ENCODE measurements around the gene RTKN2.

Gene RTKN2

GRCh38 chr10:62224606-62225005 is 44.0 kb downstream of the RTKN2 start:
- DNase-seq (ENCODE audit: low spot score) = no peak

- no peak for DNase-seq (ENCODE audit: low spot score)
Measured at GRCh38 chr10:62217683-62218082, 51.0 kb downstream of the RTKN2 start.

GRCh38 chr10:62214364-62214874 is 54.2 kb downstream of the RTKN2 start:
- no peak for DNase-seq (ENCODE audit: low spot score)

- DNase-seq (ENCODE audit: low spot score) = no peak
Measured at GRCh38 chr10:62205750-62206399, 62.8 kb downstream of the RTKN2 start.

- DNase-seq (ENCODE audit: low spot score) = no peak
Measured at GRCh38 chr10:62199584-62199983, 69.1 kb downstream of the RTKN2 start.

GRCh38 chr10:62196528-62196927 is 72.1 kb downstream of the RTKN2 start:
- DNase-seq (ENCODE audit: low spot score) = no peak

GRCh38 chr10:62195675-62195926 is 73.0 kb downstream of the RTKN2 start:
- no peak for DNase-seq (ENCODE audit: low spot score)

- DNase-seq (ENCODE audit: low spot score) = no peak
Measured at GRCh38 chr10:62194924-62195674, 73.5 kb downstream of the RTKN2 start.

- DNase-seq (ENCODE audit: low spot score) = no peak
Measured at GRCh38 chr10:62193479-62193878, 75.2 kb downstream of the RTKN2 start.

GRCh38 chr10:62189131-62189530 is 79.5 kb downstream of the RTKN2 start:
- no peak for DNase-seq (ENCODE audit: low spot score)

- no peak for DNase-seq (ENCODE audit: low spot score)
Measured at GRCh38 chr10:62188021-62188616, 80.5 kb downstream of the RTKN2 start.

GRCh38 chr10:62186999-62187675 is 81.5 kb downstream of the RTKN2 start:
- DNase-seq (ENCODE audit: low spot score) = no peak

- DNase-seq (ENCODE audit: low spot score) = no peak
Measured at GRCh38 chr10:62185919-62186692, 82.5 kb downstream of the RTKN2 start.

- DNase-seq (ENCODE audit: low spot score) = no peak
Measured at GRCh38 chr10:62183857-62184795, 84.5 kb downstream of the RTKN2 start.

- no peak for DNase-seq (ENCODE audit: low spot score)
Measured at GRCh38 chr10:62183442-62183841, 85.2 kb downstream of the RTKN2 start.

- no peak for DNase-seq (ENCODE audit: low spot score)
Measured at GRCh38 chr10:62182595-62182994, 86.0 kb downstream of the RTKN2 start.

GRCh38 chr10:62182171-62182570 is 86.5 kb downstream of the RTKN2 start:
- no peak for DNase-seq (ENCODE audit: low spot score)

- no peak for DNase-seq (ENCODE audit: low spot score)
Measured at GRCh38 chr10:62180677-62181076, 88.0 kb downstream of the RTKN2 start.

- no peak for DNase-seq (ENCODE audit: low spot score)
Measured at GRCh38 chr10:62178568-62178967, 90.1 kb downstream of the RTKN2 start.

GRCh38 chr10:62177111-62177510 is 91.5 kb downstream of the RTKN2 start:
- DNase-seq (ENCODE audit: low spot score) = no peak

- no peak for DNase-seq (ENCODE audit: low spot score)
Measured at GRCh38 chr10:62175251-62175650, 93.4 kb downstream of the RTKN2 start.

All from germinal center (tissue), 1 donor.